Inferior parietal cortex (tissue), 1 donor: Measurements from ENCODE around the gene REEP6.
"Not testable (repeated sequence)": the region's sequence is repeated elsewhere in the genome, so short reads cannot be mapped to it uniquely, and the experiment has no call there.

Experiments used
- DNase-seq: peaks from one replicate; pipeline ENCODE4 v3.0.0-alpha.2; 2016; ENCODE audit errors: extremely low spot score

REEP6 gene

DNA sequence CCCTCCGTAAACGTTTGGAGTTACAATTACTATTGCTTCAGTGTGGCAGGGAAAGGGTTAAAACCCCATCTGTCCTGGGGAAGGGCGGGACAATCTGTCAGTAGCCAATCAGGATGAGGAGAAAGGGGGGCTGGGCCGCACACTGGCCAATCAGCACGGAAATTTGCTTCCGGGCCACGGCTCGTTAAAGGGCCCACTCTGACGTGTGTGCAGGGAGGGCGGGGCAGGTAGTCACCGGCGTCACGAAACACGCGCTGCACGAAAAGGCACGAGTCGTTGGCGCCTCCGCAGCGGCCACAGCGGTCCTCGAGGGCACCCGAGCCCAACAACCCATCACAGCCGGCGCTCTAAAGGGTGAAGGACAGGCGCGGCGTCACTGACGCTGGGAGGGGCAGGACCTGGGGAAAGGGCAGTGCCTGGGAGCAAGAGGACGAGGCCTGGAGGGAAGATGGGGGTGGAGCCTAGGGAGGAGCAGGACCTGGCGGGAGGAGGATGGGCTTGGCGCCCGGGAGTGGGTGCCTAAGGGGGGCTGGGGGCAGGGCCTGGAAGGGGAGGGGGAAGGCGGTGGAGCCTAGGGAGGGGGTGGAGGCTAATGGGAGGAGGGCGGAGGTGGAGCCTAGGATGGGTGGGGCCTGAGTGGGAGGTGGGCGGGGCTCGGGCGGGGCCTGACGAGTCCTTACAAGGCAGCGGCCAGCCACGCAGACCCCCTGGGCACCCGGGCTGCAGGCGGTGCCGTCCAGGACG lies 17.0 kb downstream of the REEP6 start:
- peak; percentile 94 for DNase-seq

DNA sequence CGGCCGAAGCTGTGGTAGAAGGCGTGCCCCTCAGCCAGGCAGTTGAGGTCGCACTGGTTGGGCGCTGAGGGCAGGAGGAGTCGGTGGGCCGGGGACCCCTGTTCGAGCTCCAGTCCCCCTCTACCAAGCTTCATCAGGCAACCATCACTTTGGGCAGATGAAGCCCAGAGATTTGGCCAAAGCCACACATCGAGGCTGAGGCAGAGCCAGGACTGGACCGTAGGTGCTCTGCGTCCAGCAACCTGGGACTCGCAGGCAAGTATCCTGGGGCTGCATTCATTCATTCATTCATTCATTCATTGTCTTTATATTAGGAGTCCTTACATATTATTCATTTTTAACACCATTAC lies 17.5 kb downstream of the REEP6 start:
- no peak for DNase-seq

DNA sequence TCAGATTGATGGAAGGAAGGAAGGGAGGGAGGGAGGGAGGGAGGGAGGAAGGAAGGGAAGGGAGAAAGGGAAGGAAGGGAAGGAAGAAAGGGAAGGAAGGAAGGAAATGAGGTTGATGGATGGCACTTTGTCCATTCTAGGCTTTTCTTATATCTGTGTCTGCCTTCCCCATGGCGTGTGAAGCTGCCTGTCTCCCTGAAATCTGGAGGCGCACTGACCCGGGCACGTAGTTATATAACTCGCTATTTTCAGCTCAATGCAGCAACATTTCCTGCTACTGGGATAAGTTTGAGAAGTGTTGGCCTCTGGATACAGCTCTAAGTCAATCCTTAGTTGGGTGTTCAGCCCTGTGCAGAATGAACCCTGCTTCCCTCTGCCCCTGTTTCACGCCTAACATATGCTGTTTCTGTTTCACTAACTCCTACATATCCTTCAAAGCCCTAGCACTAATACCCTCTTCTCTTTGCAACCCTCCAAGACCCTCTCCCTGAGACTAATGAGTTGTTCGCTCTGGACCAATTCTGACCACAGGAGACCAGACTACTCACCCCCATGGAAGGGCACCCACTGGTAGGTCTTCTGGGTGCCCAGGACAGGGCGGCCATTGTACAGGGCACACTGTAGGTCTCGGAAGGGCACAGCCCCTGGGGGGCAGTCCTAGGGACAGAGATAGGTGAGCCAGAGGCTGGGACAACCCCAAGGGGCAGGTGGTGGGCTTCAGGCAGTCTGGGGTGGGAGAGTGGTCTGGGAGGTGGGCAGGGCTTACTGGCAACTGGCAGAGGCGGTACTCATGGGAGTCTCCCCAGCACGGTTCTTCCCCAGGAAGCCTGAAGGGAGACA lies 18.8 kb downstream of the REEP6 start:
- no peak for DNase-seq

DNA sequence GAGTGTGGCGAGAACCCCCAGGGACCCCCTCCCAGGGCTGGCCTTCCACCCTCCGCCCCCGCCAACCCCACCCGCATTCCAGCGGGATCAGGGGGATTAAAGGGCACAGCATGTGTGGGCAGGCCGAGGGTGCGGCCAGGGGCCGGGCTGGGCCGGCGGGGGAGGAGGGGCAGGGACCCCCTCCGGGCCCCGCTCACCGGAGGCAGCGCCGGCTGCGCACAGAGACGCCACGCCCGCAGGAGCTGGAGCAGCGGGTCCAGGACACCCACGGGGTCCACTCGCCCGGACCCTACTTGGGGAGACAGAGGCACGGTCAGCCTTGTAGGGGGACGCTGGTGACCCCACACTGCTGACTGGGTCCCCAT lies 19.4 kb downstream of the REEP6 start:
- DNase-seq = no peak

DNA sequence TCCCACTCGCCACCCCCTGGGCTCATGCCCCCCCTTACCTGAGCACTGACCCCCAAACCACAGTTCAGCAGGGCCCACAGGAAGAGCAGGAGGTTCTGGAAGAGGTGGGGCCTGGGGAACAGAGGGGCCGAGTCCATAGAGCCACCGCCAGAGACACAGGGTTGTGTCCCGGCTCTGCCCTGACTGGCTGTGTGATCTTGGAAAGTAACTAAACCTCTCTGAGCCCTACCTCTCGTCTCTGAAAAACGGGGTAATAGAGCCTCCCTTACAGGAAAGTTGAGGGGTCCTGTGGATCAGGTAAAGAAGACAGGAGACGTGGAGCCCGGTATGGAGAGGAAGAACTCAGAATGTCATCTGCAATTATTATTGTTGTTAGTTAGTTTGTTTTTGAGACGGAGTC lies 19.8 kb downstream of the REEP6 start:
- no peak for DNase-seq

DNA sequence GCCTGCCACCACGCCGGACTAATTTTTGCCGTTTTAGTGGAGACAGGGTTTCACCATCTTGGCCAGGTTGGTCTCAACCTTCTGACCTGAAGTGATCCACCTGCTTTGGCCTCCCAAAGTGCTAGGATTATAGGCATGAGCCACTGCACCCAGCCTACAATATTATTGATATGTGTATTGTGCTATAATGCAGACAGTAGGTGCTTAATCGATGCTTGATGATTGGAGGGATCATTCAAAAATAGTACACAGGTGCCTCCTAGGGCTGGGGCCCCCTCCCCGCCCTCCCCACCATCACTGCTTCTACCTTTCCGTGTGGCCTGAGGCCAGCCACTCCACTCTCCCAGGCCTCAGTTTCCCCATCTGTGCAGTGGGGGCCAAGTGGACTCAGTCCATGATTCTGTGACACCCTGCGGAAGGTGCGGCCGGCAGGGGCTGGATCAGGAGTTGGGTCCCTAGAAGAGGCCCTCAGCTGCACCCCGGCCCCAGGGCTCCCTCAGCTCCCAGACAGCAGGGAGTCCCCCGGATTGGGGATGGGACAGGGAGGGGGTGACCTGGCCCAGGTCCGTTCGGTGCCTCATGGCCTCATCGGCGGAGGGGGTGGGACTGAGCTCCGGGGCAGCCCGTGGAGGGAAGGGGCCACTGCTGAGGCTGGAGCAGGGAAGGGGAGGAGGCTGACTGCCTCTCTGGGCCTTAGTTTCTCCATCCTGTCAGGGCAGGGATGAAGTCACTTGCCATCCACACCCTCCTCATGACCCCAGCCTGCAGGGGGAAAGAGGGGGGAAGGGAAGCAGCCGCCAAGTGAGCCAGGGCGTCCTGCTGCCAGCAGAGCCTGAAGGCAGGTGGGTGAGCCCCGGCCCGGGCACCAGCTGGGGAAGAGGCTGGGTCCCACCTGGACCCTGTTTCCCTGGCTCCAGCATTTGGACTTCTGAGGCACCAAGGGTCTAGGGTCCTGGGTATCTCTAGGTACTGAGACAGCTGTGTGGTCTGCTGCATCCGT lies 20.6 kb downstream of the REEP6 start:
- no peak for DNase-seq

DNA sequence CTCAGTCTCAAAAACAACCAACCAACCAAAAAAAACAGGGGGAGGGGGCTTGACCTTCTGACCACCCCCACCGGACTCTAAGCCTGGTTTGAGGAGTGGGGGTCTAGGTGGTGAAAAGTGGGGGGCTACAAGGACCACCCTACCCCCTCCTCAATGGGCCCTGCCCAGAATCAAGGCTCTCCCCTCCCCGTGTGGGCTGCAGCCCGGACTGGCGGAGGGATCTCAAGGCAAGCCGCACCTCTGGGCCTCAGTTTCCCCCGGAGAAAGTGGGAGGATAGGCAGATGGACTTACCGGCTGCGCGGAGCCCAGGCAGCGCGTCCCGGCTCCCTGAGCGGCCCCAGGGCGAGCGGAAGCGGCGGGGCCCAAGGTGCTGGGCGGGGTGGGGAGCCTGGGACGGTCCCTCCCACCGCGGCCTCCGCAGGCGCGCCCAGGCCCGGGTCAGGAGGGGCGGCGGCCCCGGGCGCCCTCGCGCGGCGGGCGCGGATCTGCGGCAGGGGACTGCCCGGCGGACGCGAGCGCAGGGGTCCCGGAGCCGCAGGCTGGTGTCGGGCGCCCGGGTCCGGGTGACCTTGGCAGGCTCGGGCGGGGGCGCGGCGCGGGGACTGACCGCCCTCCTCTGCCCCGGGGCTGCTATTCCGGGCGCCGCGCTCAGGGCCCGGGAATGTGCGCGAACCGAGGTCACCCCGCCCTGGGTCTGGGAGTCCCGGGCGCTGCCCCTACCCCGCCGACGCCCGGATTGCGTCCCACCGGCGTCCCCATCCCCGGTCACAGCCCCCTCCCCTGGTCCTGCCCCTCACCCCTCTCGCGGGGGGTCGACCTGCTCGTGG lies 21.9 kb downstream of the REEP6 start, which contains the start of gene ADAMTSL5:
Gene ADAMTSL5 (minus strand): TSS at position 349 of the 828 bp plus-strand sequence. CDS start 2,076 bp downstream, outside the sequence.
- no peak for DNase-seq

GRCh38 chr19:1513499-1514294 lies 22.7 kb downstream of the REEP6 start:
- DNase-seq = no peak

GRCh38 chr19:1514295-1514661 lies 23.3 kb downstream of the REEP6 start:
- DNase-seq = no peak

DNA sequence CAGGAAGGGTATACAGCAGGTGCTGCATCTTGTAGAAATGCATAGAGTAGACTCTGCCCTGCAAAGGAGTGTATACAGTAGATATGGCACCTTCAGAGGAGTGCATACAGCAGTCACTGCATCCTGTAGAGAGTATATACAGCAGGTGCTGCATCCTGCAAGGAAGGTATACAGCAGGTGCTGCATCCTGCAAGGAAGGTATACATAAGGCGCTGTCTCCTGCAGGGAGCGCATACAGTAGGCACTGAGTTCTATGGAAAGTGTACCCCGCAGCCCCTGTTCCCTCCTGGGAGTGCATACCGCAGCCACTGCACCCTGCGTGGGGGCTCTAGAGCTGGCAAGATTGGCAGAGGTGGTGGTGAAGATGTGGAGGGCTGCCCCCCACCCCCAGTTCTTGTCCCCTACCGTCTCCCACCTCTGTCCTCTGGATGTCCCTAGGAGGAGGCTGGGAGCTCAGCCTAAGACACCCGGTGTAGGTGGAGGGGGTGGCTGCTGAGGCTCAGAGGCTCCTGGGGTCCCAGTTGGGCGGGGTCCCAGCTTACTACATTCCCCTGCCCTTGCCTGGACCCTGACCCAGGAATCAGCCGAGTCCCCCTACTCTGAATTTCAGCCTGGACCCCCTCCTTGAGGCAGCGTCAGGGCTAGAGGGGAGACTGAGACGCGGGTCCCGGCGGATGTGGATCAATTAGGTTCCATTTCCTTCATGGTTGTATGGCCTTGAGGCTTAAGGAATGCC lies 24.2 kb downstream of the REEP6 start:
- no peak for DNase-seq

- no peak for DNase-seq
These were observed 25.4 kb downstream of the REEP6 start for GRCh38 chr19:1516395-1516753.

DNA sequence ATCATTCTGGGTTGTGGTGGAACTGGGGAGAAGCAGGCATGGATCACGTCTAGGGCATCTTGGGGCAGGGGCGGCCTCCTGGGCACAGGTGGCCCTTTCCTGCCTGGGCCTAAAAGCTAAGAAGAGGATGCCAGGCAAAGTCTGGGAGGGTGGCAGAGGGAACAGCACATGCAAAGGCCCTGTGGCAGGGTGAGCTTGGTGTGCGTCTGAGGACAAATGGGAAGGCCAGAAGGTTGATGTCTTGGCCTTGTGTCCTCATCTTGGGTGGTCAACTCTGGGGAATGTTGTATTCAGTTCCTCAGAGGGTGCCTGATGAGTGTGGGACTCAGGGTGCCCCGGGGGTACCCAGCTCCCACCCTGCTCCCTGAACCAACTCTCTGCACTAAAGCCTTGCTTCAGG lies 27.5 kb downstream of the REEP6 start:
- no peak for DNase-seq

DNA sequence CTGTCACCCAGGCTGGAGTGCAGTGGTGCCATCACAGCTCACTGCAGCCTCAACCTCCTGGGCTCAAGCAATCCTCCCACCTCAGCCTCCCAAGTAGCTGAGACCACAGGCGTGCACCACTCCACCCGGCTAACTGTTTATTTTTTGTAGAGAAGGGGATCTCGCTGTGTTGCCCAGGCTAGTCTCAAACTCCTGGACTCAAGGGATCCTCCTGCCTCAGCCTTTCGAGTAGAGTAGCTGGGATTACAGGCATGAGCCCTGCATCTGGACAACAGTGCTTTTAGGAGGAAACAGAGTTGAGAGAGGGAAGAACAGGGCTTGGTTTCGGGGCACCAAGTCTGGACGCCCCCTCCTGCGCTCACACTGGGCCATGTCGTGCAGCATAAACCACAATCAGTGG lies 28.8 kb downstream of the REEP6 start:
- DNase-seq = not testable (repeated sequence)

DNA sequence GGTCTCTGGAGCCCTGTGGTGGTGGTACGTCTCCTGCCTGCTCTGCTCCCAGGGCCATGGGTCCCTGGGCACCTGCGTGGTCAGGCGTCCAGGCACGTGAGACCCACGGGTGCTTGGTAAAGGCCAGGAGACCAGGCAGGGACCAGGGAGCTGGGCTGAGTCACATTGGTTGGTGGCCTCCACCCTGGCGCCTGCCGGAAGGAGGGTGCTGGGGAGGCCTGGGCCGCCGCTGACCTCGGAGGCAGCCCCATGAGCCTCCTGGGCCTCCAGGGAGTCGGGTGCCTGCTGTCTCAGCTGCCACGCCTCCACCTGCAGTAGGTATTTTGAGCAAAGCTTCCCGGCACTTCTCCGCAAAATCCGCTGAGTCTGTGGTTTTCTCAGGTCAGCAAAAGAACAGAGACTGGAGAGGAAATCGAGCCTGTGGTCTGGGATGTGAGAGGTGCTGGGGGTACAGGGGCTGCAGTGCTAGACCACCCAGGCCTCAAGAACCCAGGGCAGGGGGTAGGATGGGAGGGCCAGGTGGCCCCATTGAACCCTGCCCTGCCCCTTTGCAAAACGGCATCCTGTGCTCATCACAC lies 29.3 kb downstream of the REEP6 start:
- no peak for DNase-seq

DNA sequence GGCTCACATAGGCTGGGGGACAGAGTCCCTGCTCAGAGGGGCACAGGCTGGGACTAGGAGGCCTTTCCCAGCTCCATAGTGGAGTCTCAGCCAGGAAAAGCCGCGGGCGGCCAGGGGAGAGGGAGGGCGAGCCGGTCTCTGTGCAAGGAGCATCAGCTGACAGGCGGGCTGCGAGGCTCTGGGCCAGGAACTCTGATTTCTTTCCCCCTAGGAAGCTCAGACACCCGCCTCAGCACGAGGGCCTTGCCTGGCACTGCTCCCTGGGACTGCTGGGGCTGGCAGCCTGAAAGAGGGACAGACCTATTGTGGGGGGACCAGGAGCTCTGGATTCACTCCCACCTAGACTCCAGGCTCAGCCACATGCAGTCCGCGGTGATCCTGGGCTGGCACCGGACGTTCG lies 30.7 kb downstream of the REEP6 start:
- DNase-seq = no peak

DNA sequence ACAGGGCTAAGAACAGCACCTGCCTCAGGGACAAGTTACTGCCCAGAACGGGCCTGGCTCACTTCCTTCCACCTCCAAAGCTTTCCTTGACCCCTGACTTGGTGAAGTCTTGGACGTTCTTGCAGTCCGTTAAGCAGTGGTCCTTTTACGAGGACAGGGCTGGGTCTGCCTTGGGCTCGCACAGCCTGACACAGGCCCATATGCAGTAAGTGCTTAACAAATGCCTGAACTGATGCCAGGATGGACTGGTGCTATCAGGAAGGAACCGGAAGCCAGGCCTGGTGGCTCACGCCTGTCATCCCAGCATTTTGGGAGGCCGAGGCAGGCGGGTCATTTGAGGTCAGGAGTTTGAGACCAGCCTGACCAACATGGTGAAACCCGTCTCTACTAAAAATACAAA lies 31.1 kb downstream of the REEP6 start:
- no peak for DNase-seq

- DNase-seq = no peak
These were observed 31.9 kb downstream of the REEP6 start for GRCh38 chr19:1522838-1523237.

- DNase-seq = no peak
These were observed 32.7 kb downstream of the REEP6 start, which contains the start of gene PLK5 for GRCh38 chr19:1523412-1524286. Gene PLK5, plus strand, starts transcription at chr19:1524077. Its CDS starts 2,920 bp downstream, at chr19:1526997.
